ENCODE data around the gene SMTNL2.

GRCh38 chr17:4632581-4632920 is 48.2 kb downstream of the SMTNL2 start:
- no peak for TF ChIP-seq CTCF (IDR thresholded peaks at IDR 0.05)
- TF ChIP-seq POLR2A (IDR thresholded peaks at IDR 0.05): no peak
